ENCODE data around the gene KYAT1. TPM values are rescaled to one million over a fixed set of nuclear protein-coding genes. Genes with fewer than 3 reads are reported as not detected.
A peak's percentile ranks its signal among the peaks of the same experiment; 100 is the strongest.

Gene KYAT1
- total RNA-seq, 1 experiment from 2014 or later = 14.6 TPM

DNA sequence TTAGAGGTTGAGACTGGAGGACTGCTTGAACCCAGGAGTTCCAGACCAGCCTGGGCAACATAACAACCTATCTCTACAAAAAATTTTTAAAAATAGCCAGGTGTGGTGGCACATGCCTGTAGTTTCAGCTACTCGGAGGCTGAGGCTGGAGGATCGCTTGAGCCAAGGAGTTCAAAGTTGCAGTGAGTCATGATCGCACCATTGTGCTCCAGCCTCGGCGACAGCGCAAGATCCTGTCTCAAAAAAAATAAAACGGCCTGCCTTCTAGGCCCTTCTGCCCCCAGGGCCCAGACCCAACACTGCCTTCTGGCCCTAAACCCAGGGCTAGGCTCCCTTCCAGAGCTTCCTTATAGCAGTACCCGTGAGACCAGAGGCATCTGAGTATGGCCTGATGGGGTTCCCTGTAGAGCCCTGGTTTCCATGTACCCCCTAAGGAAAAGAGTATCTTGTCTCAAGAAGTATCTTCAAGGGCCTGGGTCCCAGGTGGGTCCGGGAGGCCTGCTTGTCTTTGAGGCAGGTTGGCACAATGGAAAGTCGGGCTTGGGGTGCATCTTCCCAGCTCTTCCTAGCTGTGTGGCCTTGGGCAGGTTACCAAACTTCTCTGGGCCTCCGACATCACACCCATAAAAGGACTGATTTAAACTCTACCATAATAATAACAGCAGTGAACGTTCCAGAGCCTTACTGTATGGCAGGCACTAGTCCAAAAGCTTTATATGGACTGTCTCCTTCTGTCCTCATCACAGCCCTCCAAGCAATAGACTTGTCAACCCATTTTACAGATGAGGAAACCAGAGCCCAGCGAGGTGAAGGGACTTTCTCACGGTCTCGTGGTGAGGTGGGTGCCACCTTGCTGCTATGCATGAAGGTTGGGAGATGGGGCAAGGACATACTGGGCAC, 9.8 kb upstream of the KYAT1 start:
- Histone ChIP-seq H3K56ac (ENCODE audit: insufficient read length, low read depth, low read length) (no peak overlapping the region), H3K23me2 (ENCODE audit: insufficient read length, low read depth, low read length, poor library complexity, severe bottlenecking) (no peaks in the 10 kb centered on the region), H3K4me1 (ENCODE audit: insufficient read depth, low read length) (peaks cover 9% of the 10 kb centered on the region; the same call in 1 of the 2 replicates), H3K14ac (ENCODE audit: insufficient read depth, low read length) (no peak overlapping the region; the same call in 1 of the 2 replicates), H3K27ac (ENCODE audit: insufficient read length, low read depth, low read length) (no peak overlapping the region), H4K91ac (ENCODE audit: insufficient read length, low read depth, low read length) (no peak overlapping the region), H4K20me1 (ENCODE audit: control insufficient read depth, insufficient read depth, insufficient read length) (no peaks in the 10 kb centered on the region), H3K4me2 (ENCODE audit: insufficient read depth, insufficient read length, low read length) (no peak overlapping the region), H3T11ph (ENCODE audit: low read length) (no peak overlapping the region), H2AFZ (ENCODE audit: low read length) (no peak overlapping the region), H3K9me3 (ENCODE audit: control insufficient read depth, low read depth, low read length) (no peaks in the 10 kb centered on the region), H2BK120ac (ENCODE audit: low read depth, low read length, poor library complexity, severe bottlenecking) (no peak overlapping the region), H3K18ac (ENCODE audit: insufficient read length, low read depth, low read length) (no peak overlapping the region), H3K9ac (ENCODE audit: extremely low read depth, insufficient read length, low read length) (no peak overlapping the region), H2BK20ac (ENCODE audit: low read depth, low read length, poor library complexity, severe bottlenecking) (no peak overlapping the region), H4K8ac (replicated peaks; ENCODE audit: insufficient read length, low read depth, low read length) (no peak overlapping the region), H3K27me3 (ENCODE audit: insufficient read depth, low read length) (no peaks in the 10 kb centered on the region), H2AK5ac (ENCODE audit: insufficient read length, low read length) (no peak overlapping the region), H2BK5ac (ENCODE audit: insufficient read length, low read length) (no peak overlapping the region), H2BK12ac (ENCODE audit: insufficient read length, low read depth, low read length) (no peak overlapping the region), H3K79me1 (ENCODE audit: insufficient read depth, low read depth, low read length, poor library complexity, severe bottlenecking) (no peaks in the 10 kb centered on the region), H3K4ac (ENCODE audit: low read depth, low read length) (no peak overlapping the region), H4K5ac (ENCODE audit: insufficient read length, low read depth, low read length) (no peak overlapping the region), H3K23ac (ENCODE audit: insufficient read length, low read depth, low read length) (no peak overlapping the region), H3K79me2 (ENCODE audit: insufficient read depth, low read length) (peaks cover 15% of the 10 kb centered on the region; the same call in 1 of the 2 replicates), H2BK15ac (ENCODE audit: low read depth, low read length) (no peak overlapping the region)
- no CpG with 5 or more reads among the region's 15 CpGs for WGBS (ENCODE audit: extremely low coverage, insufficient read length, low lambda C conversion rate)
- Mint-ChIP-seq H3K4me1 (peaks cover 29 to 31% of the 10 kb centered on the region in 2 experiments), H3K27me3 (ENCODE audit: low read depth) (no peaks in the 10 kb centered on the region), H3K36me3 (ENCODE audit: insufficient read depth in 1 of 3, low read depth in 3 of 3) (peaks cover 20 to 57% (median 37%) of the 10 kb centered on the region in 3 experiments; a peak in 6 of 7 replicates), H3K4me3 (no peak overlapping the region), H3K9me3 (no peaks in the 10 kb centered on the region), H3K27ac (peak overlapping the region in 2 of 3 experiments; percentile 32 to 76; a peak in 2 of 7 replicates)
- TF ChIP-seq CTCF (conservative IDR thresholded peaks at IDR 0.05) = no peak
- no peak for DNase-seq
